ENCODE data around the gene CCDC182. TPM values are rescaled to one million over a fixed set of nuclear protein-coding genes. Genes with fewer than 3 reads are reported as not detected.

CCDC182 gene
- total and polyA plus RNA-seq, 7 donors: not detected

GRCh38 chr17:57773557-57773956 lies 28.5 kb upstream of the CCDC182 start:
- Histone ChIP-seq H3K4me3 (no peak overlapping the region), H3K36me3 (no peaks in the 10 kb centered on the region), H3K9me3 (no peaks in the 10 kb centered on the region), H3K27ac (no peak overlapping the region), H3K27me3 (no peaks in the 10 kb centered on the region), H3K4me1 (no peaks in the 10 kb centered on the region)
- no peak for DNase-seq
- no peak for TF ChIP-seq EP300 (IDR thresholded peaks at IDR 0.05)
- no peak for TF ChIP-seq CTCF (IDR thresholded peaks at IDR 0.05)
- TF ChIP-seq POLR2AphosphoS5 (IDR thresholded peaks at IDR 0.05): no peak
- TF ChIP-seq POLR2A (IDR thresholded peaks at IDR 0.05): no peak
- WGBS, 2 donors: 59 to 75% methylated on average over 4 of the region's 4 CpGs
- intact Hi-C loops (cut with DNase I): no loop called here

GRCh38 chr17:57772774-57773173 lies 27.7 kb upstream of the CCDC182 start:
- 73 to 74% methylated on average over 7 of the region's 7 CpGs for whole genome bisulfite sequencing, 2 donors
- H3K4me3 ChIP-seq: no peak overlapping the region
- intact Hi-C loops (cut with DNase I): no loop called here
- no peaks in the 10 kb centered on the region for H3K36me3 ChIP-seq
- no peaks in the 10 kb centered on the region for H3K9me3 ChIP-seq
- no peaks in the 10 kb centered on the region for H3K4me1 ChIP-seq
- H3K27me3 ChIP-seq: no peaks in the 10 kb centered on the region
- no peak for DNase-seq
- H3K27ac ChIP-seq: no peak overlapping the region
- TF ChIP-seq POLR2A (IDR thresholded peaks at IDR 0.05) (no peak), EP300 (IDR thresholded peaks at IDR 0.05) (no peak), POLR2AphosphoS5 (IDR thresholded peaks at IDR 0.05) (no peak), CTCF (IDR thresholded peaks at IDR 0.05) (no peak)

- intact Hi-C loops (cut with DNase I): no loop called here
- no peak overlapping the region for H3K27ac ChIP-seq
- no peaks in the 10 kb centered on the region for H3K4me1 ChIP-seq
- H3K36me3 ChIP-seq: no peaks in the 10 kb centered on the region
- WGBS, 2 donors: 74 to 76% methylated on average over 6 of the region's 6 CpGs
- no peak for TF ChIP-seq POLR2A (IDR thresholded peaks at IDR 0.05)
- no peak for TF ChIP-seq EP300 (IDR thresholded peaks at IDR 0.05)
- no peak for TF ChIP-seq CTCF (IDR thresholded peaks at IDR 0.05)
- no peak for TF ChIP-seq POLR2AphosphoS5 (IDR thresholded peaks at IDR 0.05)
- no peak overlapping the region for H3K4me3 ChIP-seq
- no peaks in the 10 kb centered on the region for H3K27me3 ChIP-seq
- no peak for DNase-seq
- no peaks in the 10 kb centered on the region for H3K9me3 ChIP-seq
Observed at GRCh38 chr17:57767561-57767960, 22.5 kb upstream of the CCDC182 start.

- intact Hi-C loops (cut with DNase I): no loop called here
- TF ChIP-seq CTCF (IDR thresholded peaks at IDR 0.05): no peak
Observed at GRCh38 chr17:57766318-57766943, 21.3 kb upstream of the CCDC182 start.

More at GRCh38 chr17:57766318-57766943, 21.3 kb upstream of the CCDC182 start:
- no peak for DNase-seq
- Histone ChIP-seq H3K4me3 (no peak overlapping the region), H3K27me3 (peaks cover 0 to 7% (median 6%) of the 10 kb centered on the region in 3 donors), H3K9me3 (no peaks in the 10 kb centered on the region), H3K4me1 (no peaks in the 10 kb centered on the region), H3K27ac (no peak overlapping the region), H3K36me3 (no peaks in the 10 kb centered on the region)
- WGBS, 2 donors: 59 to 78% methylated on average over 2 of the region's 2 CpGs

Data from sigmoid colon (tissue), 7 donors.